Right lobe of liver (tissue), 4 donors: ENCODE measurements around the gene TNPO1.

Experiments used
- POLR2A ChIP-seq: fragments of 450-650 bp; IDR thresholded peaks from one replicate; pipeline ENCODE4 v1.6.1; 2017; ENCODE audit warnings: antibody characterized with exemption, mild to moderate bottlenecking
- TF ChIP-seq, protein P1 (sequence below), 4 donors: fragments of 200-600 bp in 3 of 4; fragments of 450-650 bp in 1 of 4; IDR thresholded peaks; one replicate each; pipeline versions ENCODE4 v1.5.1 to v1.8.0; 2016 to 2022; ENCODE audit warnings: antibody characterized with exemption in 4 of 4, mild to moderate bottlenecking in 2 of 4
- donor health status: DM: no; HTN: no; CAD: no.
- donor health status: DM: no; HTN: no; CAD: no.
- donor health status: DM: no; HTN: yes; CAD: no.

DNA sequence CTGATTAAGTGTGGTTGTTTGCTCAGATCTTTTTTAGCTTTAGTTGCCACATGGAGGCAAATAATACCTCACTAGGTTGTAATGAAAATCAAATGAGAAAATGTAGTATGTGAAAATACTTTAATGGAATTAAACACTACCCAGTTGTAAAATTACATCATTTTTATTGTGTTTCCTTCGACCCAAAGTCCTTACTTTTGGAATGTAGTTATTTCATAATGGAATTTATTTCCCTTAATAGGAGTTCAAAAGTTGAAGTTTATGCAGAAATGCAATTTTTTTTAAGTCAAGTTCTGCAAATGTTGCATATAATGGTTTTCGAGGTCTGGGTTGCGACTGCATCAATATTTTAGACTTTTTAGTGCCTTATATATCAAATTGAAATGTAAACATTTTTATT, 31.0 kb downstream of the TNPO1 start:
- TF ChIP-seq, protein P1, sequence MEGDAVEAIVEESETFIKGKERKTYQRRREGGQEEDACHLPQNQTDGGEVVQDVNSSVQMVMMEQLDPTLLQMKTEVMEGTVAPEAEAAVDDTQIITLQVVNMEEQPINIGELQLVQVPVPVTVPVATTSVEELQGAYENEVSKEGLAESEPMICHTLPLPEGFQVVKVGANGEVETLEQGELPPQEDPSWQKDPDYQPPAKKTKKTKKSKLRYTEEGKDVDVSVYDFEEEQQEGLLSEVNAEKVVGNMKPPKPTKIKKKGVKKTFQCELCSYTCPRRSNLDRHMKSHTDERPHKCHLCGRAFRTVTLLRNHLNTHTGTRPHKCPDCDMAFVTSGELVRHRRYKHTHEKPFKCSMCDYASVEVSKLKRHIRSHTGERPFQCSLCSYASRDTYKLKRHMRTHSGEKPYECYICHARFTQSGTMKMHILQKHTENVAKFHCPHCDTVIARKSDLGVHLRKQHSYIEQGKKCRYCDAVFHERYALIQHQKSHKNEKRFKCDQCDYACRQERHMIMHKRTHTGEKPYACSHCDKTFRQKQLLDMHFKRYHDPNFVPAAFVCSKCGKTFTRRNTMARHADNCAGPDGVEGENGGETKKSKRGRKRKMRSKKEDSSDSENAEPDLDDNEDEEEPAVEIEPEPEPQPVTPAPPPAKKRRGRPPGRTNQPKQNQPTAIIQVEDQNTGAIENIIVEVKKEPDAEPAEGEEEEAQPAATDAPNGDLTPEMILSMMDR (IDR thresholded peaks at IDR 0.05) = no peak
- no peak for TF ChIP-seq POLR2A
